ENCODE results near the gene PFKFB3.

PFKFB3 gene

DNA sequence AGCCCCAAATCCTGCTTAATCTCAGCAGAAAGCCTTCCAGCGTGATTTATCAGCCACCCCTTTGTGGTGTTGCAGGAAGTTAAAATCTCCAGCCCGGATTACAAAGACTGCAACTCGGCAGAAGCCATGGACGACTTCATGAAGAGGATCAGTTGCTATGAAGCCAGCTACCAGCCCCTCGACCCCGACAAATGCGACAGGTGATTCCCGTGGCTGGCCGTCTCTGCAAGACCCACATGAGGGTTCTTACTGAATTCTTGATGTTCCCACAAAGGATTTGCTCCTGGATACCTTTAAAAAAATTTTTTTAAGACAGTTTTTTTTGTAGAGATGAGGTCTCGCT is 16.7 kb downstream of the PFKFB3 start:
- Histone ChIP-seq H3K36me3 (peaks cover 96 to 98% (median 97%) of the 10 kb centered on the region in 3 donors), H3K9me3 (no peaks in the 10 kb centered on the region), H3K27ac (no peak overlapping the region), H3K4me3 (no peak overlapping the region), H3K27me3 (no peaks in the 10 kb centered on the region), H3K4me1 (peaks cover 0 to 5% (median 0%) of the 10 kb centered on the region in 4 donors)
- intact Hi-C loops (cut with DNase I; ENCODE audit: low total_unique reads): no loop called here
- no peak for DNase-seq
- TF ChIP-seq, protein P1, sequence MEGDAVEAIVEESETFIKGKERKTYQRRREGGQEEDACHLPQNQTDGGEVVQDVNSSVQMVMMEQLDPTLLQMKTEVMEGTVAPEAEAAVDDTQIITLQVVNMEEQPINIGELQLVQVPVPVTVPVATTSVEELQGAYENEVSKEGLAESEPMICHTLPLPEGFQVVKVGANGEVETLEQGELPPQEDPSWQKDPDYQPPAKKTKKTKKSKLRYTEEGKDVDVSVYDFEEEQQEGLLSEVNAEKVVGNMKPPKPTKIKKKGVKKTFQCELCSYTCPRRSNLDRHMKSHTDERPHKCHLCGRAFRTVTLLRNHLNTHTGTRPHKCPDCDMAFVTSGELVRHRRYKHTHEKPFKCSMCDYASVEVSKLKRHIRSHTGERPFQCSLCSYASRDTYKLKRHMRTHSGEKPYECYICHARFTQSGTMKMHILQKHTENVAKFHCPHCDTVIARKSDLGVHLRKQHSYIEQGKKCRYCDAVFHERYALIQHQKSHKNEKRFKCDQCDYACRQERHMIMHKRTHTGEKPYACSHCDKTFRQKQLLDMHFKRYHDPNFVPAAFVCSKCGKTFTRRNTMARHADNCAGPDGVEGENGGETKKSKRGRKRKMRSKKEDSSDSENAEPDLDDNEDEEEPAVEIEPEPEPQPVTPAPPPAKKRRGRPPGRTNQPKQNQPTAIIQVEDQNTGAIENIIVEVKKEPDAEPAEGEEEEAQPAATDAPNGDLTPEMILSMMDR (IDR thresholded peaks at IDR 0.05): no peak

GRCh38 chr10:6220418-6221191 is 17.9 kb downstream of the PFKFB3 start:
- no peak overlapping the region for H3K4me3 ChIP-seq
- peaks cover 95 to 98% (median 97%) of the 10 kb centered on the region in 3 donors for H3K36me3 ChIP-seq
- H3K4me1 ChIP-seq: peaks cover 0 to 5% (median 0%) of the 10 kb centered on the region in 4 donors
- TF ChIP-seq, protein P1 (IDR thresholded peaks at IDR 0.05): no peak
- no peak overlapping the region for H3K27ac ChIP-seq
- H3K9me3 ChIP-seq: no peaks in the 10 kb centered on the region
- no peaks in the 10 kb centered on the region for H3K27me3 ChIP-seq
- intact Hi-C loops (cut with DNase I; ENCODE audit: low total_unique reads): no loop called here
- DNase-seq: no peak

DNA sequence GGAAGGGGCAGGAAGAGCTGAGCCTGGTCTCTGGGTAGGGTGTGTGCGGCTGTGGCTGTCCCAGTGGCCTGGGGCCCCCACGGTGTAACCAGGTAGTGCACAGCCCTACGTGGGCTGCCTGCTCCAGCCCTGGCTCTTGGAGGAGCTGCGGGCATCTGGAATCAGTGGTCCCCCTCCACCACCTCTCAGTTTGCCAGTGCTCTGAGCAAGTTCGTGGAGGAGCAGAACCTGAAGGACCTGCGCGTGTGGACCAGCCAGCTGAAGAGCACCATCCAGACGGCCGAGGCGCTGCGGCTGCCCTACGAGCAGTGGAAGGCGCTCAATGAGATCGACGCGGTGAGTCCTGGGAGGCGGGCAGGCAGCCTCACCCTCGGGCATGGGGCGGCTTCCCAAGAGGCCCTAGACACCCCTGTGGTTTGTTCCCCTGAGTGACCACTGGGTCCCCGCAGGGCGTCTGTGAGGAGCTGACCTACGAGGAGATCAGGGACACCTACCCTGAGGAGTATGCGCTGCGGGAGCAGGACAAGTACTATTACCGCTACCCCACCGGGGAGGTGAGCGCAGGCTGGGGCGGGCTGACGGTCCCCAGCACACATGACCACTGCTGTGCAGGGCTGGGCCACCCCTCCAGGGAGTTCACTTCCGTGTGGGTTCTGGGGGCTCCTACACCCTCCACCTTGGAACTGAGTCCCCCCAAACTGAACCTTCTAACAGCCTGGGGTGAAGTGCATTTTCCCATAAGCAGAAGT is 18.6 kb downstream of the PFKFB3 start:
- Histone ChIP-seq H3K9me3 (no peaks in the 10 kb centered on the region), H3K4me3 (no peak overlapping the region), H3K4me1 (peaks cover 0 to 5% (median 0%) of the 10 kb centered on the region in 4 donors), H3K36me3 (peaks cover 95 to 98% (median 97%) of the 10 kb centered on the region in 3 donors), H3K27ac (peak overlapping the region in 1 of 2 donors; percentile 50), H3K27me3 (no peaks in the 10 kb centered on the region)
- intact Hi-C loops (cut with DNase I; ENCODE audit: low total_unique reads): no loop called here
- TF ChIP-seq, protein P1 (IDR thresholded peaks at IDR 0.05): no peak
- no peak for DNase-seq

- Histone ChIP-seq H3K4me3 (no peak overlapping the region), H3K27ac (peak overlapping the region in 1 of 2 donors; percentile 50), H3K4me1 (peaks cover 0 to 5% (median 0%) of the 10 kb centered on the region in 4 donors), H3K9me3 (no peaks in the 10 kb centered on the region), H3K36me3 (peaks cover 93 to 98% (median 97%) of the 10 kb centered on the region in 3 donors), H3K27me3 (no peaks in the 10 kb centered on the region)
- DNase-seq: no peak
- intact Hi-C loops (cut with DNase I; ENCODE audit: low total_unique reads): no loop called here
- TF ChIP-seq, protein P1 (IDR thresholded peaks at IDR 0.05): no peak
Measured at GRCh38 chr10:6221971-6222751, 19.4 kb downstream of the PFKFB3 start.

DNA sequence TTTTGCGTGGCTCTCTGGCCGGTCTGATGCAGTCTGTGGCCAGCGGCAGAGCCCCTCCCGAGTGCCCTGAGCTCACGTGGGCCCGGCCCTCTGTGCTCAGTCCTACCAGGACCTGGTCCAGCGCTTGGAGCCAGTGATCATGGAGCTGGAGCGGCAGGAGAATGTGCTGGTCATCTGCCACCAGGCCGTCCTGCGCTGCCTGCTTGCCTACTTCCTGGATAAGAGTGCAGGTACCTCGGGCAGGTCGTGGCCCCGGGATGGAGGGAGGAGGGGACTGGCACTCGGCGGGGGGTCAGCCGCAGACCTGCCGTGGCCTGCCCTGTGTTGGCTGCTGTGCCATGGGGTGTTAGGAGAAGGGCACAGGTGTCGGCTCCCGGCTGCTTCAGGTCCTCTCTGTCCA is 20.0 kb downstream of the PFKFB3 start:
- Histone ChIP-seq H3K36me3 (peaks cover 93 to 98% (median 97%) of the 10 kb centered on the region in 3 donors), H3K27me3 (no peaks in the 10 kb centered on the region), H3K9me3 (no peaks in the 10 kb centered on the region), H3K4me3 (no peak overlapping the region), H3K27ac (peak overlapping the region; percentile 21), H3K4me1 (peaks cover 0 to 10% (median 2%) of the 10 kb centered on the region in 4 donors)
- no peak for DNase-seq
- TF ChIP-seq, protein P1 (IDR thresholded peaks at IDR 0.05): no peak
- intact Hi-C loops (cut with DNase I; ENCODE audit: low total_unique reads): no loop called here

Measured in tibial artery (tissue), 4 donors.